ENCODE results near the gene ROGDI. TPM values are rescaled to one million over a fixed set of nuclear protein-coding genes. Genes with fewer than 3 reads are reported as not detected.

Gene ROGDI
- total and polyA plus RNA-seq, 10 of the 15 experiments (the other 5 are each of a cell fraction or from before 2014, with no cell fraction given), result 0.40 to 23.5 (median 12.3) TPM

DNA sequence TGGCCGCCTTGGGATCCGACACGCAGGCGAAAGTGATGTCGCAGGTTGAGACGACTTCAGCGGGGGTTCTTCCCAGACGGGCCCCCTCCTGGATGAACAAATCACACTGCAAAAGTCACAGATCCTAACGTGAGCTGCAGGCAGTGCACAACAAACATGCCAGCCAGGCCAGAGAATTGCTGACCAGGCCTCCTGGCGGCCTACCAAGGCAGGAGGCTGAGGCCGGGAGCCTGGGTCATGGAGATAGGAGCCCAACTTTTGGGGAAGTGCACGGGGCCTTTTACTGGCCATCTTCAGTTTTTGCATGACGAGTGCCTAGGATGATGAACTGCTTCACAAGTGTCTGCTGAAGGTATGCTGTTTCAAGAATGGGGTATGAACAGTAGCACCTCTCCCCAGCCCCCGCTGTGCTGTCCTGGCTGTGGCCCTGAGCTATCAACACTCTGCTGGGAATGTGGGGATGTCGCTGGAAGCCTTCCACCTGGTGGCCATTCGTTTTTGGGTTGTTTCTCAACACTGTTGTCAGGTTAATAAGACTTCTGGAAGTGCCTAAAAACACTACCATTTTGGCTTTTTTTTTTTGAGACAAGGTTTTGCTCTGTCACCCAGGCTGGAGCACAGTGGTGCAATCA is 12.2 kb upstream of the ROGDI start:
- no peak overlapping the region for H3K9ac ChIP-seq (ENCODE audit: control insufficient read depth, insufficient read depth, low read length)
- POLR2A ChIA-PET, result interaction anchor here (0.7 kb wide), 1 partner anchor 347 kb away, joined by 4 read pairs; no protein-coding TSS in a partner anchor

More for the DNA sequence above, 12.2 kb upstream of the ROGDI start:
- WGBS (ENCODE audit: insufficient coverage, insufficient replicate concordance, low lambda C conversion rate, missing lambda C conversion rate), result 94% methylated on average over 16 of the region's 16 CpGs
- no peaks in the 10 kb centered on the region for H3K9me3 ChIP-seq (replicated peaks; ENCODE audit: control insufficient read depth, insufficient read depth, low read length)
- no peak overlapping the region for H3K27ac ChIP-seq (ENCODE audit: control insufficient read depth, insufficient read depth)
- H4K20me1 ChIP-seq (ENCODE audit: control insufficient read depth, insufficient read depth), result no peaks in the 10 kb centered on the region
- DNase-seq (ENCODE audit: low read depth, low spot score) (no peak), FAIRE-seq (no peak), ATAC-seq (no peak)
- H3K4me3 ChIP-seq, result no peak overlapping the region
- H3K79me2 ChIP-seq (ENCODE audit: control insufficient read depth, insufficient read depth, low read length), result no peaks in the 10 kb centered on the region
- peaks cover 23% of the 10 kb centered on the region in 2 experiments for H3K36me3 ChIP-seq (ENCODE audit: control insufficient read depth in 2 of 2, insufficient read depth in 2 of 2, low read length in 1 of 2)
- in situ Hi-C loops (cut with MboI) (no loop called here), intact Hi-C loops (cut with micrococcal nuclease; ENCODE audit: unreplicated experiment) (no loop called here)
- H3K4me1 ChIP-seq (ENCODE audit: control insufficient read depth, insufficient read depth, low read length), result no peaks in the 10 kb centered on the region
- ChIA-PET SMC1A (ENCODE audit: uncharacterized antibody, unreplicated experiment) (no interaction called here), RAD21 (ENCODE audit: unreplicated experiment) (no interaction called here), CTCF (no interaction called here)
- no peaks in the 10 kb centered on the region for H3K27me3 ChIP-seq (replicated peaks in 1 of 2; ENCODE audit: control insufficient read depth in 2 of 2, insufficient read depth in 2 of 2, low read length in 1 of 2)
- no peak overlapping the region for H2AFZ ChIP-seq (ENCODE audit: control insufficient read depth, low read depth, low read length)
- no peak overlapping the region for H3K4me2 ChIP-seq (ENCODE audit: control insufficient read depth, insufficient read depth)
- BruUV-seq (replicated peaks), result no TSS peak
- no peak for TF ChIP-seq POLR2AphosphoS5 (IDR thresholded peaks at IDR 0.05; ENCODE audit: low read length)
- no peak for TF ChIP-seq MEF2B (IDR thresholded peaks at IDR 0.05; ENCODE audit: partially characterized antibody, poor library complexity, severe bottlenecking)
- TF ChIP-seq KDM1A (IDR thresholded peaks at IDR 0.05; ENCODE audit: borderline replicate concordance), result no peak
- no peak for TF ChIP-seq PAX5 (IDR thresholded peaks at IDR 0.05; ENCODE audit: borderline replicate concordance, low read depth, low read length)
- no peak for TF ChIP-seq MYC (IDR thresholded peaks at IDR 0.05; ENCODE audit: insufficient read depth, insufficient read length, insufficient replicate concordance, low read length, severe bottlenecking)
- TF ChIP-seq ESRRA (IDR thresholded peaks at IDR 0.05; ENCODE audit: low read length), result no peak
- no peak for TF ChIP-seq ZNF622 (IDR thresholded peaks at IDR 0.05)
- no peak for TF ChIP-seq ZSCAN29 (IDR thresholded peaks at IDR 0.05)
- TF ChIP-seq KLF5 (IDR thresholded peaks at IDR 0.05; ENCODE audit: partially characterized antibody), result no peak
- TF ChIP-seq BCL11A (IDR thresholded peaks at IDR 0.05; ENCODE audit: low read depth, low read length), result no peak
- no peak for TF ChIP-seq SRF (IDR thresholded peaks at IDR 0.05; ENCODE audit: low read depth in 2 of 2, low read length in 2 of 2)
- TF ChIP-seq, protein P1, sequence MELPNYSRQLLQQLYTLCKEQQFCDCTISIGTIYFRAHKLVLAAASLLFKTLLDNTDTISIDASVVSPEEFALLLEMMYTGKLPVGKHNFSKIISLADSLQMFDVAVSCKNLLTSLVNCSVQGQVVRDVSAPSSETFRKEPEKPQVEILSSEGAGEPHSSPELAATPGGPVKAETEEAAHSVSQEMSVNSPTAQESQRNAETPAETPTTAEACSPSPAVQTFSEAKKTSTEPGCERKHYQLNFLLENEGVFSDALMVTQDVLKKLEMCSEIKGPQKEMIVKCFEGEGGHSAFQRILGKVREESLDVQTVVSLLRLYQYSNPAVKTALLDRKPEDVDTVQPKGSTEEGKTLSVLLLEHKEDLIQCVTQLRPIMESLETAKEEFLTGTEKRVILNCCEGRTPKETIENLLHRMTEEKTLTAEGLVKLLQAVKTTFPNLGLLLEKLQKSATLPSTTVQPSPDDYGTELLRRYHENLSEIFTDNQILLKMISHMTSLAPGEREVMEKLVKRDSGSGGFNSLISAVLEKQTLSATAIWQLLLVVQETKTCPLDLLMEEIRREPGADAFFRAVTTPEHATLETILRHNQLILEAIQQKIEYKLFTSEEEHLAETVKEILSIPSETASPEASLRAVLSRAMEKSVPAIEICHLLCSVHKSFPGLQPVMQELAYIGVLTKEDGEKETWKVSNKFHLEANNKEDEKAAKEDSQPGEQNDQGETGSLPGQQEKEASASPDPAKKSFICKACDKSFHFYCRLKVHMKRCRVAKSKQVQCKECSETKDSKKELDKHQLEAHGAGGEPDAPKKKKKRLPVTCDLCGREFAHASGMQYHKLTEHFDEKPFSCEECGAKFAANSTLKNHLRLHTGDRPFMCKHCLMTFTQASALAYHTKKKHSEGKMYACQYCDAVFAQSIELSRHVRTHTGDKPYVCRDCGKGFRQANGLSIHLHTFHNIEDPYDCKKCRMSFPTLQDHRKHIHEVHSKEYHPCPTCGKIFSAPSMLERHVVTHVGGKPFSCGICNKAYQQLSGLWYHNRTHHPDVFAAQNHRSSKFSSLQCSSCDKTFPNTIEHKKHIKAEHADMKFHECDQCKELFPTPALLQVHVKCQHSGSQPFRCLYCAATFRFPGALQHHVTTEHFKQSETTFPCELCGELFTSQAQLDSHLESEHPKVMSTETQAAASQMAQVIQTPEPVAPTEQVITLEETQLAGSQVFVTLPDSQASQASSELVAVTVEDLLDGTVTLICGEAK (IDR thresholded peaks at IDR 0.05; ENCODE audit: borderline replicate concordance), result no peak
- TF ChIP-seq, protein P2, sequence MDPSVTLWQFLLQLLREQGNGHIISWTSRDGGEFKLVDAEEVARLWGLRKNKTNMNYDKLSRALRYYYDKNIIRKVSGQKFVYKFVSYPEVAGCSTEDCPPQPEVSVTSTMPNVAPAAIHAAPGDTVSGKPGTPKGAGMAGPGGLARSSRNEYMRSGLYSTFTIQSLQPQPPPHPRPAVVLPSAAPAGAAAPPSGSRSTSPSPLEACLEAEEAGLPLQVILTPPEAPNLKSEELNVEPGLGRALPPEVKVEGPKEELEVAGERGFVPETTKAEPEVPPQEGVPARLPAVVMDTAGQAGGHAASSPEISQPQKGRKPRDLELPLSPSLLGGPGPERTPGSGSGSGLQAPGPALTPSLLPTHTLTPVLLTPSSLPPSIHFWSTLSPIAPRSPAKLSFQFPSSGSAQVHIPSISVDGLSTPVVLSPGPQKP (IDR thresholded peaks at IDR 0.05; ENCODE audit: low read depth, low read length), result no peak
